K562 (cell line): Measurements from ENCODE around the gene GTPBP6. TPM values are rescaled to one million over a fixed set of nuclear protein-coding genes. Genes with fewer than 3 reads are reported as not detected.

Experiments
- ATF3 ChIP-seq, 2 experiments: fragments of 450-650 bp in 1 of 2; sonication (generic) in 1 of 2; formaldehyde crosslinking in 1 of 2; IDR thresholded peaks in 1 of 2; conservative IDR thresholded peaks in 1 of 2; 2 replicates each; pipeline versions ENCODE4 v1.6.1 to v1.8.1; 2016 to 2023; ENCODE audit warnings: mild to moderate bottlenecking in 2 of 2, moderate library complexity in 2 of 2, inconsistent platforms in 1 of 2, missing genetic modification reagents in 1 of 2
- CBFB ChIP-seq: sonication (generic); formaldehyde crosslinking; IDR thresholded peaks from 2 replicates; pipeline ENCODE4 v1.4.0; 2020; ENCODE audit warnings: mild to moderate bottlenecking, missing genetic modification reagents
- CREB1 ChIP-seq, 2 experiments: sonication (generic) in 1 of 2; formaldehyde crosslinking in 1 of 2; IDR thresholded peaks; 2 replicates each; pipeline versions ENCODE4 v1.6.1 to v1.8.0; 2012 to 2022; ENCODE audit warnings: inconsistent platforms in 1 of 2, mild to moderate bottlenecking in 1 of 2, missing genetic modification reagents in 1 of 2, moderate library complexity in 1 of 2
- CTBP1 ChIP-seq: fragments of 450-650 bp; IDR thresholded peaks from 2 replicates; pipeline ENCODE4 v1.6.1; 2016; ENCODE audit warnings: borderline replicate concordance
- DACH1 ChIP-seq: fragments of 450-650 bp; IDR thresholded peaks from 2 replicates; pipeline ENCODE4 v1.6.1; 2018; ENCODE audit not compliant: partially characterized antibody
- ELK3 ChIP-seq: fragments of 450-650 bp; formaldehyde crosslinking; IDR thresholded peaks from 2 replicates; pipeline ENCODE4 v1.4.0; 2020; ENCODE audit warnings: mild to moderate bottlenecking
- HDAC1 ChIP-seq, 2 experiments: fragments of 450-650 bp; IDR thresholded peaks; 2 replicates each; pipeline ENCODE4 v1.6.1; 2016 to 2017; ENCODE audit warnings: inconsistent platforms in 1 of 2, mild to moderate bottlenecking in 1 of 2, moderate library complexity in 1 of 2
- HDAC2 ChIP-seq: fragments of 450-650 bp; IDR thresholded peaks from 2 replicates; pipeline ENCODE4 v1.6.1; 2016; ENCODE audit warnings: mild to moderate bottlenecking
- JUND ChIP-seq, 2 experiments: IDR thresholded peaks; 2 replicates in 1 of 2; 3 replicates in 1 of 2; pipeline ENCODE4 v1.6.1; 2011; ENCODE audit warnings: borderline replicate concordance in 2 of 2, low read depth in 2 of 2, low read length in 2 of 2, improper control_type of control experiment in 1 of 2, missing biosample characterization in 1 of 2, missing genetic modification characterization in 1 of 2, missing genetic modification reagents in 1 of 2
- KDM5B ChIP-seq: fragments of 200-600 bp; sonication (generic); IDR thresholded peaks from 2 replicates; pipeline ENCODE4 v1.6.1; 2012; ENCODE audit warnings: low read depth, mild to moderate bottlenecking, moderate library complexity, low read length, control low read depth, inconsistent platforms; ENCODE audit not compliant: insufficient replicate concordance
- LCOR ChIP-seq: sonication (generic); formaldehyde crosslinking; IDR thresholded peaks from 2 replicates; pipeline ENCODE4 v1.8.0; 2022; ENCODE audit warnings: mild to moderate bottlenecking, missing genetic modification reagents
- MXD1 ChIP-seq: fragments of 250-450 bp; sonication (Bioruptor Pico); IDR thresholded peaks from 2 replicates; pipeline ENCODE4 v1.8.0; 2021; ENCODE audit warnings: borderline replicate concordance, mild to moderate bottlenecking, moderate library complexity; ENCODE audit not compliant: poor library complexity, severe bottlenecking
- RUNX1 ChIP-seq: sonication (generic); IDR thresholded peaks from 2 replicates; pipeline ENCODE4 v1.6.1; 2016; ENCODE audit warnings: antibody characterized with exemption, low read depth
- SIN3A ChIP-seq, 2 experiments: fragments of 150-350 bp in 1 of 2; IDR thresholded peaks; 2 replicates each; pipeline ENCODE4 v1.6.1; 2011 to 2016; ENCODE audit warnings: borderline replicate concordance in 2 of 2, low read depth in 2 of 2, low read length in 2 of 2, mild to moderate bottlenecking in 2 of 2, moderate library complexity in 2 of 2; ENCODE audit not compliant: control insufficient read depth in 1 of 2
- TAF1 ChIP-seq: IDR thresholded peaks from 2 replicates; pipeline ENCODE4 v1.6.1; 2011; ENCODE audit warnings: mild to moderate bottlenecking, low read length, moderate library complexity; ENCODE audit not compliant: insufficient read depth, control insufficient read depth, severe bottlenecking; ENCODE audit errors: extremely low read depth
- TAL1 ChIP-seq: fragments of 450-650 bp; IDR thresholded peaks from 2 replicates; pipeline ENCODE4 v1.6.1; 2016; ENCODE audit warnings: mild to moderate bottlenecking
- TCF7L2 ChIP-seq: fragments of 150-350 bp; IDR thresholded peaks from 2 replicates; pipeline ENCODE4 v1.6.1; 2016; ENCODE audit warnings: low read depth, mild to moderate bottlenecking, low read length, moderate library complexity
- YY1 ChIP-seq, 3 experiments: IDR thresholded peaks; 2 replicates each; pipeline ENCODE4 v1.6.1; 2011; ENCODE audit warnings: low read length in 2 of 3, mild to moderate bottlenecking in 2 of 3, moderate library complexity in 2 of 3, borderline replicate concordance in 1 of 3, control low read depth in 1 of 3, low read depth in 1 of 3; ENCODE audit not compliant: insufficient read depth in 3 of 3, insufficient replicate concordance in 2 of 3, control insufficient read depth in 1 of 3, insufficient read length in 1 of 3; ENCODE audit errors: extremely low read depth in 1 of 3
- ZNF12 ChIP-seq: sonication (generic); formaldehyde crosslinking; IDR thresholded peaks from 2 replicates; pipeline ENCODE4 v1.4.0; 2020; ENCODE audit warnings: mild to moderate bottlenecking, missing genetic modification reagents
- polyA plus RNA-seq, 8 experiments: library from polyadenylated mRNA; depleted of rRNA in 4 of 8; stranded (reverse) in 5 of 8; unstranded in 3 of 8; fragments of >200 nt; fragmentation: Nextera tagmentation in 2 of 8; fragmentation: Illumina TruSeq in 1 of 8; extraction: Ambion mirVana in 2 of 8; extraction: Trizol in 1 of 8; gene quantifications; 2 replicates each; pipeline versions ENCODE4 v1.2.1 to v1.2.3, GENCODE V29; 2011 to 2014; ENCODE audit warnings: inconsistent platforms in 1 of 8, missing spikeins in 1 of 8
- total RNA-seq, 7 experiments: library from RNA; depleted of rRNA in 6 of 7; stranded (reverse); fragments of >200 nt in 6 of 7; fragmentation: Illumina TruSeq in 2 of 7; extraction: Trizol in 2 of 7; gene quantifications; 2 replicates each; pipeline versions ENCODE4 v1.2.1 to v1.2.3, GENCODE V29; 2011 to 2021; ENCODE audit warnings: low replicate concordance in 1 of 7
- TF ChIP-seq, protein P1 (sequence below): sonication (generic); formaldehyde crosslinking; IDR thresholded peaks from 2 replicates; pipeline ENCODE4 v1.8.0; 2022; ENCODE audit warnings: mild to moderate bottlenecking, missing genetic modification reagents

The GTPBP6 gene
- total and polyA plus RNA-seq, 9 of the 15 experiments (the other 6 are each of a cell fraction or from before 2014, with no cell fraction given) = 0.24 to 35.2 (median 8.0) TPM

DNA sequence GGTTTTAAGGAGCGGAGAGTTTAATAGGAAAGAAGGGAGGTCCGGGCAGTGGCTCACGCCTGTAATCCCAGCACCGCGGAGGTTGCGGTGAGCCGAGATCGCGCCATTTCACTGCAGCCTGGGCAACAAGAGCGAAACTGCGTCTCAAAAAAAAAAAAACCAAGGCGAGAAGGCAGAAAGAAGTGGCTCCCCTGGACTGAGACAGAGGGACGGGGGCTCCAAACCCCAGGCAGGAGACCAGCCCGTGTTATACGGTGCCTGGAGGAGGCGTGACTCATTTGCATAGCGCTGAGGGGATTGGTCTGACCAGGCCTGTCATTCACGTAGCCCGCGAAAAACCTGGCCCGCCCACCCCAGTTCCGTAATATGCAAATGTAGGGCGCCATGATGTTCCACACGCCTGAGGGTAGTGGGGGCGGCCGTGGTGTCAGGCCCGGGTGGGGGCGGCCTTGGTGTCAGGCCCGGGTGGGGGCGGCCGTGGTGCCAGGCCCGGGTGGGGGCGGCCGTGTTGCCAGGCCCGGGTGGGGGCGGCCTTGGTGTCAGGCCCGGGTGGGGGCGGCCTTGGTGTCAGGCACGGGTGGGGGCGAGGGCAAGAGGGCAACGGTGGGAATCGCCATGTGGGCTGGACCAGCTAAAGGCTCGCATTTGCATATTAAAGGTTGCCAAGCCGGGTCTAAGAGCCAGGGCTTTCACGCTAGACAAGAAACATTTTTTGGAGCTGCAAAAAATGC lies 35.3 kb downstream of the GTPBP6 start (continued):
- no peak for TF ChIP-seq ELK3 (CRISPR knock-in tag)
- peak; percentile 50 for TF ChIP-seq JUND (IDR thresholded peaks at IDR 0.05; ENCODE audit: borderline replicate concordance, low read depth, low read length)
- TF ChIP-seq JUND (tag; IDR thresholded peaks at IDR 0.05; ENCODE audit: borderline replicate concordance, low read depth, low read length) = no peak; the same call in 2 of the 3 replicates
- TF ChIP-seq CREB1 (IDR thresholded peaks at IDR 0.05) = no peak
- peak; percentile 50; the same call in 1 of the 2 replicates for TF ChIP-seq CREB1 (CRISPR knock-in tag; IDR thresholded peaks at IDR 0.05)
- TF ChIP-seq HDAC2 = peak; percentile 15; the same call in 1 of the 2 replicates
- TF ChIP-seq TAL1 = no peak
- TF ChIP-seq ATF3 (IDR thresholded peaks at IDR 0.05) = 0 out of 2 replicates have a peak, but pooled peaks have one; percentile 16
- TF ChIP-seq ATF3 (CRISPR knock-in tag; conservative IDR thresholded peaks at IDR 0.05) = no peak
- TF ChIP-seq, protein P1, sequence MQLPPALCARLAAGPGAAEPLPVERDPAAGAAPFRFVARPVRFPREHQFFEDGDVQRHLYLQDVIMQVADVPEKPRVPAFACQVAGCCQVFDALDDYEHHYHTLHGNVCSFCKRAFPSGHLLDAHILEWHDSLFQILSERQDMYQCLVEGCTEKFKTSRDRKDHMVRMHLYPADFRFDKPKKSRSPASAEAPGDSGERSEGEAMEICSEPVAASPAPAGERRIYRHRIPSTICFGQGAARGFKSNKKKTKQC (CRISPR knock-in tag) = no peak
- TF ChIP-seq LCOR (CRISPR knock-in tag) = no peak
- no peak for TF ChIP-seq CBFB (CRISPR knock-in tag)
- peak; percentile 45 for TF ChIP-seq TAF1
- TF ChIP-seq DACH1 = no peak
- peak in 2 of 3 experiments; percentile 75 to 78 for TF ChIP-seq YY1 (IDR thresholded peaks at IDR 0.05; ENCODE audit: borderline replicate concordance in 1 of 3, control insufficient read depth in 1 of 3, extremely low read depth in 1 of 3, insufficient read depth in 3 of 3, insufficient read length in 1 of 3, insufficient replicate concordance in 2 of 3, low read depth in 1 of 3, low read length in 2 of 3)
- TF ChIP-seq SIN3A (IDR thresholded peaks at IDR 0.05; ENCODE audit: borderline replicate concordance in 2 of 2, control insufficient read depth in 1 of 2, low read depth in 2 of 2, low read length in 2 of 2) = 0 out of 4 replicates have a peak, but pooled peaks of 1 of the 2 experiments have one; percentile 34
- no peak for TF ChIP-seq RUNX1
- TF ChIP-seq CTBP1 = no peak
- no peak for TF ChIP-seq ZNF12
- TF ChIP-seq KDM5B = peak; percentile 66
- TF ChIP-seq TCF7L2 = no peak
- TF ChIP-seq HDAC1 (IDR thresholded peaks at IDR 0.05) = peak in 1 of 2 experiments; percentile 76; a peak in 2 of 4 replicates
- no peak for TF ChIP-seq MXD1
